Superior temporal gyrus (tissue), 1 donor: ENCODE results near the gene PMEPA1.
A peak's percentile ranks its signal among the peaks of the same experiment; 100 is the strongest.

ENCODE experiments used
- DNase-seq: peaks from one replicate; pipeline ENCODE4 v3.0.0-alpha.2; 2016; ENCODE audit errors: extremely low spot score

The PMEPA1 gene

DNA sequence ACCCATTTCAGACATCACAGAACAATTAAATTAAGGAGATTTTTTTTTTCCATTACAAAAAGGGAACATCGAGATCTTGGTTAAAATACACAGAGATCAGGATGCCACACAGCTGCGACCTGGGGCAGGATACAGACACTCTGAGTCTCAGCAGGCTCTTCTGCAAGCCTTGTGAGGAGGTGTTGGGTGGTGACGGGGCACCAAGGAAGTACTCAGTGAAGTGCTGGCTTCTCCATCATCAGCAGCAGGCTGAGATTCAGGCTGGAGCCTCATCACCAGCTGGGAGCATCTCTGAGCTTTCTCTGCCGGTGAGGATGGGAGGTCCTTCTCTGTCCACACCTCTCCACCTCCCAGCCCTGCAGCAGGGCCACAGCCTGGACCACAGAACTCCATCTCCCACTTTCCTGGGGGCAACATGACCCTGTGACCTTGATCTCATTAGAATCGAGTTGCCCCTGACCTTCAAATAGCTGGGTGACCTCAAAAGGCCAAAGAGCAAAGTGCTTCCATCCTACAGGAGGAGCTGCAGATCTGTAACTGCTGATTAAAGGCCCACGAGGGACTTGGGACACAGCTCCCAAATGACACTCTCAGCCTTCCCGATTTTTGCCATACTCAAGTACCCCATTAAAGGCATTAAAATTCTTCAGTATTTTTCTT is 16.0 kb downstream of the PMEPA1 start:
- DNase-seq = no peak

DNA sequence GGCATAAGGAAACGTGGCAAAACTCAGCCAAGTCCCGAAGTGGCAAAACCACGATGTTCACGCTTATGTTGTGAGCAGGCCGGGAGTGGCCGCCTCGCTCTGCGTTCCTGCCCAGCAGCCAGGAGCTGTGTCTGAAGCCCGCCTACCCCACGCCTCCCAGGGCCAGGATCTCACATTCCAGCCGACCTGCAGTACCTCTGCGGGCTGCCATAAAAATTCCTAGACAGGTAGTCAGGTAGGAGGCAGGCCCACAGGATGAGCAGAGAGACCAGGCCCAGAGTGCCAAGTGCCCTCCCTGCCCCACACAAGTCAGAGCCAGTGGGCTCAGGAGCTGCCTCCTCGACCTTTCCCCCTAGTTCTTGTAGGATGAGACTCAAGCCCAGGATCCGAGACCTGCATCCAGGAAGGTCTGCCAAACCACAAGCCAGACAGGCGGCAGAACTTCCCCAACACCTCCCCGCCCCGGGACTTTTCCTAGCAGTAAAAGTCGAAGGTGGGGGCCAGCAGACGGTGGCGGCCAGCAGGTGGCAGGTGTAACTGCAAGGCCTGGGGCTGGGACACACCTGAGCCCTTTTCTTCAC is 16.7 kb downstream of the PMEPA1 start:
- no peak for DNase-seq

DNA sequence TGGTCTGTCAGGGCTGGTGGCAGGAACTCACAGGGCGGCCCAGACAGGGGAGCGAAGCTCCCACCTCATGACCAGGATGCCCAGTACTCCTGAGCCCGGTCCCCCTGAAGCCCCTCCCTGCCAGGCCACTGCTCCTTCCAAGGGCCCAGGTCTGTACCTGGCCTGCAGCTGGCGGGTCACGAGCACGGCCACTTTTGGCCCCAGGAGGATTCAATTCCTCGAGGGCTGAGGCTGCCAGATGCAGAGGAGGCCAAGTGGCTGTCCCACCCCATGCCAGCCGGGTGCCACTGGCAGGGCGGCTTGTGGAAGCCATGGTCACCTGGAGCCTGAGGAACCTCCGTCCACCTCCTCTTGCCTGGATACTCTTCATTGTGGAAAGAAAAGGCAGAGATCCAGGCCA is 17.4 kb downstream of the PMEPA1 start:
- no peak for DNase-seq

DNA sequence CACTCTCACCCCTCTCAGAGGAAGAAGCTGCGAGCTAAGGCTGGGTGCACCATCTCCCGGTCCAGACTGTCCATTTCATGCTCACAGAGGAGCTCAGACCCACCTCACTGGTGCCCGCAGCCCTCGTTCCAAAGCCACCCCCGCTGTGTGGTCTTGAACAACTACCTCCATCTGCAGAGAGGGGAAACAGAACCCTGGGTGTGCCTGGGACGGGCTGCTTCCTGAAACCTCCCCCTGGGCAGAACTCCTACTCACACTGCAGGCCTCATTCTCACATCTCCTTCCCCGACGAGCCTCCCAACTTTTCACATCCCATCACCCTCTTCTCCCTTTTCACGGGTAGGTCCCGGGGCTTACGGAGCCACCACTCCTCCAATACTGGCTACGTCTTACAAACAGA is 18.1 kb downstream of the PMEPA1 start:
- no peak for DNase-seq

DNA sequence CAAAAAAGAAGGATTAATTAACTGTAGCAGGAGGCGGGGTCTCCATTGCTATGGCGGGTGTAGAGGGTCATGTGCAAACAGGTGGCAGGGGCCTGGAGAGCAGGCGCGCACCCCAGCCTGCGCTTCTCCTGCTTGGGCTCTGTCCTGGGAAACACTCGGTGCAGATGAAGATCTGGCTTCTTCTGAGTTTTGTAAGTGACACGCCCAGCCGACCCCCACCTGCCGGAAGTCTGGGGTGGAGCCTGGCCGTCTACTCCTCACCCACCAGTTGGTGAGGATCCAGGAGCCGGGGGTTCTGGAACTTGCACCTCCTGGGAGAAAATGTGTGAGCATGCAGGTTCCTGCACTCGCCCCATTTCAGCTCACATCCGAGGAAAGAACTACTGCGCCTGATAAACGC is 19.3 kb downstream of the PMEPA1 start:
- DNase-seq = no peak

DNA sequence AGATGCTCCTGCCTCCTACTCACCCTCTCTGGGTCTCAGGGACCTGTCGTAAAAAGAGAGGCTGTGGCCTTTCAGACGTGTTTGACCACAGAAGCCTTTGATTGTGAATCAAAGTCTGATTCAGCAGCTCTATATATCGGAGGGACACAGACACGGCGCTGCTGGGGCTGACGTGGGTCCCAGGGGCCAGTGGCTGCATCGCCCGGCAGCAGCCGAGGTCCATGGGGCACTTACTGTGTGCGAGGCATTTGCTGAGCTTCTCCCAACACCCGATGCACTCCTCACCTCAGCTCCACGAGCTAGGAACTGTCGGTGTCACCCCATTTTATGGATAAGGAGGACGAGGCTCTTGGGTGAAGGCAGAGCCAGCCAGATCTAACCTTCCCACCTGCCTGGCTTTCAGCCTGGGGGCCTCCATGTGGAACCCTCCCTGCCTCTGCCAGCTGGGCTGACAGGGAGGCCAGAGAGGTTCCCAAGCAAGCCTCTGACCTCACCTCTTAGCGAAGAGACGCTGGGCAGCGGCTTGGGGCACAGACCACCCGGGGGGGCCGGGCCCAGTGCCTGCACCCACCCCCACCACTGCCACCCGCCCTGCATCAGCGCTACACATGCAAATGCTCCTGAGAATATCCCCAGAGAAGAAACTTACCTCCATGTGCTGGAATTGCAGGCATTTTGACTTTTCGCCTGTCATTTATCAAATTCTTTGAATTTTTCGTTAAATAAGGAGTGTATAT is 19.9 kb downstream of the PMEPA1 start:
- no peak for DNase-seq

DNA sequence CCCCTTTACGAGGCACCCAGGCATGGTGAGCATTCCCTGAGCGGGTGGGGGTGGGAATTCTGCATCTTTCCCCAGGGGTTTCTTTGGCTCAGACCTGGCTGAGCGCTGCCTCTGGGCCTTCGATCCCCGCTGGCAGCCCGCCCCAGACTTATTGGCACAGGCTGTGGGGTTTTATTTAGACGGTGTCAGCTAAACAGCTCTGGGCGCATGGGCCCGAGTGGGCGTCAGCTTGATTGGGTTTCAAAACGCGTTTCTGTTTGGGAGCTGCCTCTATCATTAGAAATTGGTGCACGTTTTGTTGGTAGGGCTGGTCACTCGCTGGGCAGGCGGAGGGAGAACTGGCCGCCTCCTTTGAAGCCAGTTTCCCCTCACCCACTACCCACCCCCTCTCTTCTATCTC is 21.0 kb downstream of the PMEPA1 start:
- DNase-seq = peak; percentile 36

DNA sequence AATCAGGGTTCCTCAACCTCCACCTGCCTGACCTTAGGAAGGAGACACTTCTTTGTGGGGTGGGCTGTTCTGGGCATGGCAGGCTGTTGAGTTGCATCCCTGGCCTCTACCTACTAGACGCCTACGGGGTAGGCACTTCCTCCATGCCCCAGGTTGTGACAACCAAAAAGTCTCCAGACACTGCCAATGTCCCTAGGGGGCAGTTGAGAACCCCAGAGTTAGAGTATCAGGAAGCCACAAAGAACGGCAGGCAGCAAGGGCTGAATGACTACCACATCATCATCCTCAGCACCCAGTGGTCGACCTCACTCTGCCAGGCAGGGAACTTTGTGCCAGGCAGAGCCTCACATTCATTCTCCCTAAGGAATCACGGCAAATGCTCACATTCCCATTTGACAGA is 21.5 kb downstream of the PMEPA1 start:
- no peak for DNase-seq

DNA sequence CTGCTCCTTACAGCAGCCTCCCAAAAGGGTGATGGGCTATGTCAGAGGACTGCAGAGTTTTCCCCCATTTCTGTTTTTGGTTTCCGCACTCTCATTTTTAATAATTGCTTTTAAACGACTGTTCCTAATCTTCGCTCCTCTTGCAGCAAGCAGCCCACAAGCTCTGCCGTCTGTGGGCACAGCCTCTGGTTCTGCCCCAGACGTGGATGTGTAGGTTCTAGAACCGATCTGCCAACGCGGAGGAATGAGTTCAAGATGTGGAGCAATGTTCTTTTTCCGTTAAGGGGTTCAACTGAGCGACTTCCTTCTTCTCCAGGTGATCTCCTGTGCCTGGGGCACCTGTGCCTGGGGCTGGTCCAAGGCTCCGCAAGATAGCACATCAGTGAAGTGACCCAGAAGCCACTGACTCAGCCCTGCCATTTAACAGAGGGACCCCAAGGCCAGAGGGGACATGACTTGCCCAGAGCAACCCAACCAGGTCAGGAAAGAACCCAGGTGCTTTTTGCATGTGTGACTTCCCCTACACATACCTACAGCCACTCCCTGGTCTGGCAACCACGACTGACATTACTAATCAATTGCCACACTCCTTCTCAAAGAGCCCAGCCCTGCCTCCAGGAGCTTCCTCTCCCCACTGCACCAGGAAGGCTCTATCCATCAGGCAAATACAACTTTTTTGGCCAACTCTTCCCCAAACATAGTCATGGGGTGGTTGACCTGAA is 22.7 kb downstream of the PMEPA1 start:
- no peak for DNase-seq

DNA sequence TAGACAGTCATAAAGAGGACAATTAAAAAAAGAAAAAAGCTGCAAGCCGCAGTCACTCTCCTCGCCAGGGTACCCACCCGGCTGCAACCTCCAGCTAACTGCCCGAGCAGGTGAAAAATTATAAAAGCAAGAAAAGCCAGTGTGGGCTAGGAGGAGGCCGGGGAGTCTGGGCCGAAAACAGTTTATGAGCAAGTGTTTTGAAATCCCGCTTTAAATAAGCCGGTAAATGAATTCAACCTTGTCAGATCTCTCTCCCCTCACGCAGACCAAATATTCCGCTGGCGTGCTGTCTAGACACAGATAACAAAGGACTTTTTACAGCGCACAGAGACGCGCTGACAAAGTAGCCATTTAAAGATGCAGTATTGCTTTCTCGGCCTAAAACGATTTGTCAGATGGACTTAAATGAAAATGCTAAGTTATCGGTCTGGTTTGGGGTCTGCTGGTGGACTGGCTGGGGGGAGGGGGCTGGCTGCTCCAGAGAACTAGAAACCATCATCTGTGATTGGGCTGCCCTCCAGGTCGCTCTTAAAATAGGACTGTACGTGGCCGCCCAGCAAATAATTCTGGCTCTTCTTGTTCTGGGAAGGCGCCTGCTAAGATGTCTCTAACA is 24.6 kb downstream of the PMEPA1 start:
- peak; percentile 61 for DNase-seq

DNA sequence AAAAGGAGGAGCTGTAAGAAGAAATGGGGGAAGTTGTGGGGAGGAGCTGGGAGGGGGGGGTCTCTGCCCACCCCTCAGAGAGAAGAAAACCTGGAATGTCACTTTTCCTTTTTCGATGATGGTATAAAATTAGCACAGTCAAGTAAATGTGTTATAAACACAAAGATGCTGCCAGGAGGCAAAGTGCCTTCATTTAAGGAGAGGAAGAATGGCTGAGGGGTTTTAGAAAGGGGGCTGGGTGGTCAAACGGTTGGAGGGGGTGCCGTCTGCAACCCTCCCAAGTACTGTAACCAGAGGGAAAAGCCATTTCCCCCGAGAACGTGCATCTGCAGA is 25.0 kb downstream of the PMEPA1 start:
- no peak for DNase-seq

DNA sequence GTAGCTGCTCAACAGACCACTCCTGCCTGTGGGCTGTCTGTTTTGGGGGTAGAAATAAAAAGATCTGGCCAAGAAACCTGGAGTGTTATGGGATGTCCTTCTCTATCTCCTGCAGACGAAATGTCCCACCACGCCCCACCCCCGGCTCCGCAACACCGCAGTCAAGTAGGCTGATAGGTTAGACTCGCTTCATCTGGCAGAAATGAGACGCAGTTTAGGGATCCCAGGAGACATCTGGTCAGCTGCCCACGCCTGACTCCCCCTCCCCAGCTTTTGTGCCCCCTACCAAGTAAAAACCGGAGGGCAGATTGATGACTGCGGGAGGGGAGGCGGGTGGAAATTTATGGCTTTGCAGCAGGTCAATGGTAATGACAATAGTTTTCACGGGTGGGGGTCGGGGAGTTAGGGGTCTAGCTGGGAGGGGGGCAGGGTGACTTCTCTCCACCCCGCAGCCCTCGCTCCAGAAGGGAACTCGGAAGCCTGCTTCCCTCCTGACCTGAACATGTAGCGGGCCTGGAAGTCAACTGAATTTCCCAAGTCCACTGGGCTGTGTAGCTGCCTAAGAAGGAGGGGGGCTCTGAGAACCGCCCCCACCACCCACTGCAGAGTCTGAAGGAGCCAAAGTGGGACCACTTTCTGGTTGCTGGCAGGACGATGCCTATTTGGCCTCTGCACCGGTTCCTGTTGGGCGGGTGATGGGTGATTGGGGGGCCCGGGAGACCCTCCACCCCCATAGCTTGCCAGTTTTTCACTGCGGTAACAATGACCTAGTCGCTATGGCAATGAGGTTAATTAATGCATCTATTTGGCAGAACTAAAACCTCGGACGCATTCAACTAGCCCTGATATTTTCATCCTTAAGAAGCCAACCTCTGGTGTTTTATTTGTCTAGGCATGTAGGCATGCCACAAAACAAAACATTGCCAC is 25.7 kb downstream of the PMEPA1 start:
- DNase-seq = no peak

DNA sequence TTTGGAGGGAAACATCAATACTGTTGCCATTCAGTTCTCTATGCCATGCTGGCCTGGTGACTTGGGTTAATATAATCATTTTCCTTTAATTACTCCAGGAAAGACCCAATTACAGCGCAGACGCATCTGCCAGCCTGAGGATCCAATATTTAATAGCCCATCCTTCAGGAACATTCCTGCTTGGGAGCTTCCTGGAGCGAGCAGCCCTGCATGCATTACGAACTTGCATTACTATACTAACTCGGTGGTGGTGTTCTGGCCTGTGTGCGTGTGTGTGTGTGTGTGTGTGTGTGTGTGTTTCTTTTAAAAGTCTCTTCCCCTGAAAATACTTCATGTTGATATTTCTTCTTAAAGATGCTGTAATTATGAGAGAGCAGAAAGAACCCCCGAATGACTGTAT is 26.5 kb downstream of the PMEPA1 start:
- no peak for DNase-seq

DNA sequence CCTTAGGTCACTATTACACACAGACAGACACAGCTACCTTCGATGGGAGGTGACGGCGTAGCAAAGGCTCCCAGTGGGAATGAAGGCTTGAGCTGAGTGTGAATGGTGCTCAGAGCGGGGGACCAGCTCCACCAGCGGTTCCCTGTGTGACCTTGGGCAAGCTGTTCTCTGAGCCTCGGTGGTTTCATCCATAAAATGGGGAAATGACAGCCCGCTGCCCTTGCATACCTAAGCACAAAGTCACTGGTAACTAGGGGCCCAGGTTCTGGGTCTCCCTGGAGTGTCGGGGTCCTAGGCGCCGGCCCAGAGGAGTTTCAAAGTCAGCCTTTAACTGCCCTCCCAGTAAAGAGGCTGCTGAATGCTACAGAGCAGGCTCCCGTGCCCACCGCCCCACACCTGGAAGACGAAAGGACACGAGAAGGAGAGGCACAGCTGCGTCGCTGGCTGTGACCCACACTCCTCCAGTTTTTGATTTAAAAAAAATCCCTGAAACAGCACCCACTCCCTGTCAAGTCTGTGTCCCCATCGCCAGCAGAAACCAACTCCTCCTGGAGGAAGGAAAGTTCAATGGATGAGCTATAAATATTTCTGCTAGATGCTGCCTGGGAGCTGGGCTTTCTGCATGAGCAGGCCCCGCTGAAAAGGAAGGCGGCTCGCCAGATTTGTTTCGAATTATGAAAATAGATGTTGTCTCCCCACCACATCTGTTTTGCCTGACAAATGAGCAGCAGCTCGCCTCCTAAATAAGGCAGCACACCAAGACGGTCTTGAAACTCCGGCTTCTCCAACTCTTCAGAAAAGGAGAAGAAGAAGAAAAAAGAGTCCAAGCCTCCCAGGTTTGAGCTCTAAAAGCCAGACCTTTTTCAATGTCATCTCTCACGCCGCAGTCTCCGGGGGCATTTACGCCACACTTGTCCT is 27.4 kb downstream of the PMEPA1 start:
- DNase-seq = peak; percentile 53

DNA sequence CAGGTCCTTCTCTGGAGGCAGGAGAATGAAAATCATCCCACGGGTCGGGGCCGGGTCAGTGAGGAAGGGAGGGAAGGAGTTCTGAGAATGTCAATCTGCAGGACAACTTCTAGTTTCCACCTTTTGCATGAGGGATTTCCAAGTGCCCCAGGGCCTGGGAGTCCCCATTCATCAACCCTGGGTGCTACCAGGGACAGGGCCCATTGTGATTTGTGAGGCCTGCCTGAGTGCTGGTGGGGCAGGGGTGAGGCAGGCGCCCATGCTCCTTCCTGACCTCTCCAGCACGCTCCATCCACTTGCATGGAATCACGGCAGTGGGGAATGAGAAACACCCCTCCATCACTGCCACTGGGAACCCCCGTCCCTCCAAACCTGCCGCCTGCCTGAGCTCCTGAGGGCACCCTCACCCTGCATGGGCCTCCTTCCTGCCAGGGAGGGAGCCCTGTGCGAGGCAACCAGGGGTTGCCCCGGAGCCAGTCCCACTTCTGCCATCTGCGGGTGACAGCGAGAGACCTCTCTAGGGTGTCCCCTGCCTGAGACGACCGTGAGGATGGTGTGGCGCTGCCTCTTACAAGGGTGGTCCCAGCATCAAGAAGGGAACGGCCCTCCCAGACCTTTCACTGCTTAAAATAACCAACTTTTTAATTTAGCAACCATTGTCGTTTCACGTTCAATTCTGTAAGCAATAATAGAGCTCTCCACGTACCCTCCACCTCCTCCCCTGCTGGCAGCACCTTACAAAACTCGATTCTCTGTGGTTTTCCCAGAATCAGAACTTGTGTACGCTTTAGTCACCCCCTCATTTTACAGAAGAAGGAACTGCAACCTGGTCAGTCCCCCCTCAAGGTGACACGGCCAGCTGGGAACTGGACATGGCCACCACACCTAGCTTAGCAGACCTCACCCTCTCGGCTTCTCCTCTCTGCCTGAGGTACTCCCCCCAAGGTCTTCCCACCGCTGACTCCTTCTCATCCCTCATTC is 28.6 kb downstream of the PMEPA1 start:
- DNase-seq = no peak

DNA sequence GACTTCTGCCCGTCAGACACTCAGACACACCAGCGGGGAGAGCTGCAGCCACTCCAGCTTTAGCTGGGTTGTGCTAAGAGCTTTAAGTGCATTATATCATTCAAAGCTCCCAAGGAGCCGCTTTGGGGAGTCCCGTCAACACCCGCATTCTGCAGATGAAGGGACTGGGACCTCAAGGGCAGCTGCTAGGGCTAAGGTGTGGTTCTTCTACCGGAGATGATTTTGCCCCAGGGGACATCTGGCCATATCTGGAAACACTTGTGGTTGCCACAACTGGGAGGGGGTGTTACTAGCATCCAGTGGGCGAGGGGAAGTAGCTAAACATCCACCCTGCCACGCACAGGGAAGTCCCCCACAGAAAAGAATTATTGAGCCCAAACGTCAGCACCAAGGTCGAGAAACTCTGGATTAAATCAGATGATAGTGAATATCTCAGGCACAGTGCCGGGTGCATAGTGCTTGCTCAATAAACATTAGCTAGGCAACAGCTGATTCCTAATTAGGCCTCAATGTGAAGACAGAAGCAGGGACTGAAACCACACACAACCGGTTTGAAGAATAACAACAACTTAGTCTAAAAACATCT is 29.6 kb downstream of the PMEPA1 start:
- DNase-seq = no peak

DNA sequence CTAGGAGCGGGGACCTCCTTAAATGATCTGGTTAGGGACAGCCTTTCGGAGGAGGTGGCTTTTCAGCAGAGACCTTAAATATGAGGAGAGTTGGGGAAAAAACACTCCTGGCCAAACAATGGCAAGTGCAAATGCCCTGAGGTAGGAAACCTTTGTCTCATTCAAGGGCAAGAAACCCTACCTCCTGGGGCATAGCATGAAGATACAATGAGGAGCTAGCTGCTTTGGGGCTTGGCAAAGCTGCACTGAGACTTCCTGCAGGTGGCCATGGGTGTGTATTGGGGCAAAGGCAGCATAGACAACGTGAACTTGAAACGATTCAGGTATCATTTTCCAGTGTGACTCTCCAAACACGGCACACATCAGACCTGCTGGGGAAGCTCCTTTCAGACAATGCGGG is 30.7 kb downstream of the PMEPA1 start:
- no peak for DNase-seq

DNA sequence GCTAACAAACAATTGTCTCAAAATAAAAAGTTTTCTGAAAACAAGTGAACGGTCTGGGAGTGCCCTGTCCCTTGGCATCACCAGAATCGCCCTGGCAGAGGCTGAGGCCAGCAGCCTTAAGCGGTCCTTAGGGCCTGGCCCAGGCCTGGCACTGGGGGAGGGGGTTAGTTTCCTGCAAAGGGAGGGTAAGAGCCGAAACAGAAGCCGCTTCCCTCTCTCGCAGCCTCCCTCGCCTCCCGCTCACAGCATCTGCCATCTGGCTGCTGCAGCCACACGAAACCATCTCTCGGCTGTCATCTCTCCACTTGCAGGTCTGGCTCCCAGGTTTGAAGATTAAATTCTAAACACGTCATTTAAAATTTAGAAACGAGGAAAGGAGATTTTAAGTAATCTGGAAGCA is 31.5 kb downstream of the PMEPA1 start:
- peak; percentile 48 for DNase-seq

DNA sequence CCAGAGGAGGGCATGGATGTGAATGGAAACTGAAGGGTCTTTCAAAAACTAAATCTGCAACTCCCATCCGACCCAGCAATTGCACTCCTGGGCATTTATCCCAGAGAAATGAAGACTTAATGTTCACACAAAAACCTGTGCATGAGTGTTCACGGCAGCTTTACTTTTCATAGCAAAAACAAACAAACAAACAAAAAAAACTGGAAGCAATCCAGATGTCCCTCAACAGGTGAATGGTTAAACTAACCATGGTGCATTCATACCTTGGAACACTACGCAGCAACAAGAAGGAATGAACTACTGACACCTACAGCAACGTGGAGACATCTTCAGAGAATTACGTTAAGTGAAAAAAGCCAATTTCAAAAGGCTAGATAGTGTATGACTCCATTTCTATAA is 32.2 kb downstream of the PMEPA1 start:
- DNase-seq = no peak
